GM12875 (cell line): ENCODE results near the gene TEX53.

ENCODE experiments used
- H3K4me3 ChIP-seq: one replicate; pipeline ENCODE4 v1.5.1; 2011; ENCODE audit warnings: low read depth, low read length, control low read depth
- TF ChIP-seq, protein P1 (sequence below): IDR thresholded peaks from 2 replicates; pipeline ENCODE4 v1.5.1; 2011; ENCODE audit warnings: low read depth, mild to moderate bottlenecking, control low read depth, inconsistent platforms, low read length, moderate library complexity, borderline replicate concordance; ENCODE audit not compliant: insufficient read depth

Gene TEX53

DNA sequence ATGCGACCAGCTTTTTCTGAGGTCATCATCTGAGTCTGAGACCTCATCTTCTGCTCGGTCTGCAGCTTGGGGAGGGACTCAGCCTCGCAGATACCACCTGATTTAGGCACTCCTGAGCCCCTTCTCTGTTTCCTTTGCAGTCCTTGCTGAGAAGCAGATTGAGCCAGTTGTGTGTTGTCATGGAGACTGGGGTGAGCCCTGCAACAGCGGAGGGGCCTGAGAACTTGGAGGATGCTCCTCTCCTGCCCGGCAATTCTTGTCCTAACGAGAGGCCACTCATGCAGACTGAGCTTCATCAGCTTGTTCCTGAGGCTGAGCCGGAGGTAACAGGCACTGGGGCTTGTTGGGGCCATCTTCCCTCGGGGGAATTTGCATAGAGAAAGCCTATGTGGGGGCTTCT is 19.2 kb downstream of the TEX53 start:
- TF ChIP-seq, protein P1, sequence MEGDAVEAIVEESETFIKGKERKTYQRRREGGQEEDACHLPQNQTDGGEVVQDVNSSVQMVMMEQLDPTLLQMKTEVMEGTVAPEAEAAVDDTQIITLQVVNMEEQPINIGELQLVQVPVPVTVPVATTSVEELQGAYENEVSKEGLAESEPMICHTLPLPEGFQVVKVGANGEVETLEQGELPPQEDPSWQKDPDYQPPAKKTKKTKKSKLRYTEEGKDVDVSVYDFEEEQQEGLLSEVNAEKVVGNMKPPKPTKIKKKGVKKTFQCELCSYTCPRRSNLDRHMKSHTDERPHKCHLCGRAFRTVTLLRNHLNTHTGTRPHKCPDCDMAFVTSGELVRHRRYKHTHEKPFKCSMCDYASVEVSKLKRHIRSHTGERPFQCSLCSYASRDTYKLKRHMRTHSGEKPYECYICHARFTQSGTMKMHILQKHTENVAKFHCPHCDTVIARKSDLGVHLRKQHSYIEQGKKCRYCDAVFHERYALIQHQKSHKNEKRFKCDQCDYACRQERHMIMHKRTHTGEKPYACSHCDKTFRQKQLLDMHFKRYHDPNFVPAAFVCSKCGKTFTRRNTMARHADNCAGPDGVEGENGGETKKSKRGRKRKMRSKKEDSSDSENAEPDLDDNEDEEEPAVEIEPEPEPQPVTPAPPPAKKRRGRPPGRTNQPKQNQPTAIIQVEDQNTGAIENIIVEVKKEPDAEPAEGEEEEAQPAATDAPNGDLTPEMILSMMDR = no peak

DNA sequence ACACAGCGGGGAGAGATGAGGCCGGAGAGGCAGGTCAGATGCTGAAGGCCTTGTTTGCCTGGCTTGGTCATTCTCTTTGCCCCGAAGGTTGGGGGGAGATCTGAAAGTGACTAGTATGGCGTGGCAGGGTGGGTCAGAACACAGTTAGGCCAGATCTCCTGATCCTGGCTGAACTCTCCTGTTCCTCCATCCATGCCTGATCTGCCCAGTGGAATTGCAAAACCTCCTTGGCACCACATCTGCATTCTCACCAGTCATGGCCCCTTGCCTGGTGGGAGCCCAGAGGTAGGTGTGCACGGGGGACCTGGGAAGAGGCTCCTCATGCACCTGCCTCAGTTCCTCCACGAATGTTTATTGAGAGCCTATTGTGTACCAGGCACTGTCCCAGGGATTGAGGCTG is 23.2 kb downstream of the TEX53 start:
- TF ChIP-seq, protein P1 = no peak

More for the DNA sequence above, 19.2 kb downstream of the TEX53 start:
- H3K4me3 ChIP-seq = no peak overlapping the region

DNA sequence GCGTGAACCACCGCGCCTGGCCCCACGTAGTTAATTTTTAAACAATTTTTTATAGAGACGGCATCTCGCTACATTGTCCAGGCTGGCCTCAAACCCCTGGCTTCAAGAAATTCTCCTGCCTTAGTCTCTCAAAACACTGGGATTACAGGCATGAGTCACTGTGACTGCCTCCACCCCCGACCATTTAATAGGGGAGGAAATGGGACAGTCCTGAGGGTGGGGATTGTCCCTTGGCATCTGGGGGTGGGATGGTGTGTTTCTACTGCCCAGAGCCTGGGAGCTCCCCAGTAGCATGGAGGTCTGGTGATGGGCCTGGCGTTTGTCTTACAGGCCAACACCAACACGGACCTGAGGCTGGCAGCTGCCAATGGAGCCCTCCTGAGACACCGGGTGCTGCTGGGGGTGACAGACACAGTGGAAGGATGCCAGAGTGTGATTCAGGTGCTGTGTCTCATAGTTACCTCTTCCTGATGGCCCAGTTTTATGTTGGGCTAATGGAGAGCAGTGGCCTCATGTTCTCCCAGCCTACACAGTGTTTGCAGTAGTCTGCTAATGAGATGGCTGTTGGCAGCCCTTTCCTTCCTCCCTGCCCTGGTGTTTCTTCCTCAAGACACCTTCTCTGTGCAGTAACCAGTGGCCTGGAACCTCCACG is 24.0 kb downstream of the TEX53 start:
- TF ChIP-seq, protein P1 = no peak
- no peak overlapping the region for H3K4me3 ChIP-seq

More for the DNA sequence above, 23.2 kb downstream of the TEX53 start:
- no peak overlapping the region for H3K4me3 ChIP-seq

DNA sequence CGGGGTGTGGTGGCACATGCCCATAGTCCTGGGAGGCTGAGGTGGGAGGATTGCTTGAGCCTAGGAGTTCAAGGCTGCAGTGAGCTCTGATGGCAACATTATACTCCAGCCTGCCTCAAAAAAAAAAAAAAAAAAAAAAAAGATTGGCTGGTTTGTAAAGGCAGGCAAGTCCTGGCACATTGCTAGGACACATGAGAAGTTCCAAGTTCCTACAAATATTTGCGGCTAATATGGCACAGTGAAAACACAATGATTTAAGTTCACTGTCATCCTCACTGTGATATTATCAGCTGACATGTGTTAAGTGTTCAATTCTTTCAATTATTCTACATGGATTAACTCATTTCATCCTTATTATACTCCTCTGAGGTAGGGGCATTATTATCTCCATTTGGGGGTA is 26.4 kb downstream of the TEX53 start:
- H3K4me3 ChIP-seq = no peak overlapping the region
- TF ChIP-seq, protein P1 = no peak

DNA sequence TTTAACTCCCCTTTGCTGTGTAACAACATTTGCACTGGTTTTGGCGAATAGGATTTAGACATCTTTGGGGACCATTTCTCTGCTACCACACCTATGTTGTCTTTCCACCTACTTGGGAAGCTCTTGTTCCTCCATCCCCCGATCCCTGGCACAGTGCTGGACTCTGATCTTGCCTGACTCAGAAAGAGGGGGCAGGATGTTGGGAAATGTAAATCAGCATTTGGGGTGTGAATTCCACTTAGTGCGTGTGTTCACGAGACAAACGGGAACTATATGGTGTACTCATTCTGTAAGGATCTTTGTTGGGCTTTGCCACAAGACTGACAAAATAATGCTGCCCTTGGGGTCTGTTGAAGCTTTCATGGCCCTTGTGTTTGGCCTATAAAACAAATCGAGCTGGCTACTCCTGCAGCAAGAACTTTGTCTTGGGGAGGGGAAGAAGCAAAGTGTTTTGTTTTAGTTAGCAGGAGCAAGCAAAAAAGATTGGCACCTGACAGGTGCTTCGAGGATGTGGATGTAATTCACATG is 28.0 kb downstream of the TEX53 start:
- TF ChIP-seq, protein P1 = no peak
- H3K4me3 ChIP-seq = no peak overlapping the region

DNA sequence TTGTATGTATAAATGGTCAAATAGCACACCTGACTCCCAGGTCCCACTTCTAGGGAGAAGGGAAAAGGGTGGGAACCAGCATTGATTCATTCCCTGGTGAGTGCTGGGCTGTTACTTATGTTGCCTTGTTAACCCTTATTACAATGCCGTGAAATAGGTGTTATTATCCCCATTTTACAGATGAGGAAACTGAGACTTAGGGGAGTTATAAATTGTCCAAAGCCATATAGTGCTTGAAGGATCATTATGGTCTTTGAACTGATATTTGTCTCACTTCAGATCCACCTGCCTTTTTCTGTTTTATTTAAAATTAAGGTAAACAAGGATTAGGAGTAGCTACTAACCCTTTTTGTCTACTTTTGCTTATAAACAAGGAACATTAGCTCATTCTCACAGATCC is 30.1 kb downstream of the TEX53 start:
- TF ChIP-seq, protein P1 = no peak
- no peak overlapping the region for H3K4me3 ChIP-seq

DNA sequence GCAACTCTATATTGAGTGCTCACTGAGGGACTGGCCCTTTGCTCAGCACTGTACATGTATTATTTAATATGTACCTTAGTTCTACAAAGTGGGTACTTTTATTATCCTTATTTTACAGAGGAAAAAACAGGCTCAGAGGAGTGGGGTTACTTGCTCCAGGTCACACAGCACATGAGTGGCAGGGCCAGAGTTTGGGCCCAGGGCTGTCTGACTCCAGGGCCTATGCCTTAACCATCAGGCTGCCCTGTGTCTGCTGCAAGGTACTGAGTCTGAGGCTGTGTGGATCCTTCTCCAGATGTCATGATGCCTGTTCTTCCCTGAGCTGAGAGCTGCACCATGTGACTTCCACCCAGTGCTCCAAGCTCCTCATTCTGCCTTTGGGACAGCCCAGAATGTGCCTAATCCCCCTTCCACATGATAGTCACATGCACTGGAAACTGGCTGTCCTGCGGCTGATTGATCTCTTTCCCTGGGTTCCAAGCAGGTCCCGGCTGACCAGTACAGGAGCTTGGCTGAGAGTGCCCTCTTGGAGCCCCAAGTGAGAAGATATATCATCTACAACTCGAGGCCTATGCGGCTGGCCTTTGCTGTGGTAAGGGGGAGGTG is 31.1 kb downstream of the TEX53 start:
- TF ChIP-seq, protein P1 = no peak
- H3K4me3 ChIP-seq = no peak overlapping the region
